Medulla oblongata (tissue), 1 donor: ENCODE measurements around the gene REEP1.
"Not testable (repeated sequence)": the region's sequence is repeated elsewhere in the genome, so short reads cannot be mapped to it uniquely, and the experiment has no call there.

ENCODE experiments used
- DNase-seq: peaks from one replicate; pipeline ENCODE4 v3.0.0-alpha.2; 2015; ENCODE audit errors: extremely low spot score

The REEP1 gene

DNA sequence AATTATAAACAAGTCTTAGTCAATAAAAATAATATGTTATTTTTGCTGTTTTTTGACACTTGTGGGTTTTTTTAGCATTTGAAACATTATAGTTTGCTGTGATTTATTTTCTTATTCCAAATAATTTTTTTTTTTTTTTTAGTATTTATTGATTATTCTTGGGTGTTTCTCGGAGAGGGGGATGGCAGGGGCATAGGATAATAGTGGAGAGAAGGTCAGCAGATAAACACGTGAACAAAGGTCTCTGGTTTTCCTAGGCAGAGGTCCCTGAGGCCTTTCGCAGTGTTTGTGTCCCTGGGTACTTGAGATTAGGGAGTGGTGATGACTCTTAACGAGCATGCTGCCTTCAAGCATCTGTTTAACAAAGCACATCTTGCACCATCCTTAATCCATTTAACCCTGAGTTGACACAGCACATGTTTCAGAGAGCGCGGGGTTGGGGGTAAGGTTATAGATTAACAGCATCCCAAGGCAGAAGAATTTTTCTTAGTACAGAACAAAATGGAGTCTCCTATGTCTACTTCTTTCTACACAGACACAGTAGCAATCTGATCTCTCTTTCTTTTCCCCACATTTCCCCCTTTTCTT lies 8.5 kb upstream of the REEP1 start:
- not testable (repeated sequence) for DNase-seq

DNA sequence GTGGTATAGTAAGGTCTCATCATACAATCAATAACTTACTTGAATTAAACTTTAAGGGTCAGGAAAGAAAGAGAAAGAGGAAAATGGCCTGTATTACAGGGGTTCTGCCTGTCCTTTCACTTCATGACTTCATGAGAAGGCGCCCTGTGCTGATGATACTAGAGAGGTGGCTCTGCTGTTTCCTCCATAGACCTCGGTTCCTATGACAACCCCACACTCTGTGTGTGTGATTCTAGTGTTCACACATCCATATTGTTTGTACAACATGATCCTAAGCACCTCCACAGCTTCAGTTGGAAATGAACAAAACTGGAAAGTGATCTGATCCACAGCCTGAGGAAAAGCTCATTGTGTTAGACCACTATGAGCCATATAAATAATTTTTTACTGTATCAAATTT lies 7.0 kb upstream of the REEP1 start:
- no peak for DNase-seq

DNA sequence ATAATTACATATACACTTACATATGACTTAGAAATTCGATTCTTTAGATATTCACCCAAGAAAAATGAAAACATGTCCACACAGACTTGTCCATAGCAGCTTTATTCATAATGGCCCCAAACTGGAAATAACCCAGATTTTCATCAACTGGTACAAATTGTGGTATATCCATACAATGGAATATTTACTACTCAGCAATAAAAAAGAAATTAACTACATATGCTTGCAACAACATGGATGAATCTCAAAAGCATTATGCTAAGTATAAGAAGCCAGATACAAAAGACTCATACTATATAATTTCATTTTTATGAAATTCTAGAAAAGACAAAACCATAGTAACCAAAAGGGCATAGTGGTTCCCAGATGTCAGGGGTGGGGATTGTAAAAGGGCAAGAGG lies 5.1 kb upstream of the REEP1 start:
- DNase-seq: no peak

DNA sequence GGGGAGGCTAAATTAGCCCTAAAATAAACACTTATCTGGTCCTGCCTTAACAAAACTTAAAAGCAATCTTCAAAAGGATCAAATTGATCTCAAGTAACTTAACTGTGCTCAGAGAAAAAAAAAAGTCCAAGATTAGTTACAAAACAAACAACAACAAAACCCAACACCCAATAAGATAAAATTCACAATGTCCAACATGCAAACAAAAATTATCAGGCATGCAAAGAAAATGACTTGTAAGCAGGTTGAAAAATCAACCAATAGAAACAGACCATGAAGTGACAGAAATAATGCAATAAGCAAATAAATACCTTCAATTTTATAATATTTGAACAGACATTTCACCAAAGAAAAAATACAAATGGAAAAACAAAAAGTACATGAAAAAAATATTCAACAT lies 4.0 kb upstream of the REEP1 start:
- DNase-seq: no peak

DNA sequence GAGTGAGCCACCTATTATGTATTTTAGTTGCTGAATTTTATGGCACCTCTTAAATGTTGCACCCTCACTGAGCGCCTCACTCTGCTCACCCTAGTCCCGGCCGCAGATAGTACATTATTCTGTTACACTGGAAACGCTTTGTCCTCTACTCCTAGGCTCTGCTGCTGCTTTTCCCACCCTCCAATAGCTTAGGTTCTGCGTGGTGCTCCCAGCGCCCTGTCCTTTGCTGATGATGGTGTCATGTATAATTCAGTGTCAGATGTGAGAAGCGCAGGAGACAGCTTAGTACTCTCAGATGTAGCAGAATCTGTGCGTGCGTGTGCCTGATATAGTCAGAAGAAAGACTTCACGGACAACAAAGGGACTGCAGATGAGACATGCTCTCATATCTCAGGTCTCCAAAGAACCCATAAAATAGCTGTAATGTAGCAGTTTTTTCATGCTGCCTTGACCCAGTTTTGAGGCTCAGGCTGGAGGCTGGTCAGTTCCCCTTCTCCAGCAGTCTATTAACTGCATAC lies 1.4 kb upstream of the REEP1 start:
- no peak for DNase-seq

DNA sequence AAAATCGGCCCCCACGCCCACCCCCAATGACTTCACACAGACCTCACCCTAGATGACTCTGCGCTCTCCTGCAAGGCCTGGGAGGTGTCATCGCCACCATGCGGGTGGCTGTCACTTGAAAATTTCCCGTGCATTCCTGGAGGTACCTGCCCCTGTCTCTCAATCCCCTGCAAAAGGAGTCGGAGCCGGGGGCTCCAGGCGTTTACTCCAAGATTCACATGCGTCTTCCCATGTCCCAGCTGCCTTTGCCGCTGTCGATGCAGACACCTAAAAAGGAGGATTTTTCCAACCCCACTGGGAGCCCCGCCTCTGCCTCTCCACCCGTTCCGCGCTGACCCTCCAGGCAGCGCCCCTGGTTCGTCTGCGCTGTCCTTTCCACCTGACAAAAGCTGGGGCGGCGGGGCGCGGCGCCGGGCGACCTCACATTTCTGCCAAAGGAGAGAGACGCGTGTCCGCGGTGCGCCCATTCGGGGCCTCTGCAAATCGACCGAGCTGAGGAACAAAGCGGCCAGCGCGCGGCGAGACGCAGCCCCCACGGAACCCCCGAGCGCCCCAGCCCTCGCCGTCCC lies 667 bp downstream of the REEP1 start:
- no peak for DNase-seq

DNA sequence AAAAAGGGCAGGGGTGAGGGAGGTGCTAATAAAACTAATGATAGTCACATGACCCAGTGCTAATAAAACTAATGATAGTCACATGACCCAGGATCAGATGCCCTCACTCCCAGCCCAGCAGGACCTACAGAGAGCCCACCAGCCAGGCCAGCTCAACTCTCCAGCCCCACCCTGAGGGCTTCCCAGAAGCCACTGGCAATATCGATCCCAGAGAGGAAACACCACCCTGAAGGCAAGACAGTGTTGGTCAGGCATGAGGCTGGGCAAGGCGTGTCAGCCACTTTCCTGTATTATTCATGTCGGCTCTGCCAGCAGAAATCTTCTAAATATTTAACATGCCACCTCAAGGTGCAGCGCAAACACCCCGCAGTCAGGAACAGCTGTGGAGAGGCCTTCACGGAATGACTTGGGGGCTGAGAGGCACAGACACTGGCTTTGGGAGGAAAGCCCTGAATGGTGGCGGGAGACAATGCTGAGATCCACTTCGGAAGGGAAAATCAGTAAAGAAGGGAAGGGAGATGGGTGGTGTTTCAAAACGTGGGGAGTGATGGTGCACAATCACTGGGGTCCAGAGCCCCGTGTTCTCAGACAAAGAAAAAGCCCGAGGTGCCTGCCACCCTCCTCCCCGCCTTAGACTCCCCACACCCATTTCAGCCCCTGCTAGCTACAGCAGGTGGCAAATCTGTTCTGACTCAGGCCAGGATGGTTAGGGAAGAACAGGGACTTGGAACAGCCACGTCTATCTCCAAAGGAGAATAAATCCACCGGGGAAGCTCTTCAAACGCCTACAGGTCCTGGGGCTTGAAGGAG lies 1.4 kb downstream of the REEP1 start:
- DNase-seq: no peak

DNA sequence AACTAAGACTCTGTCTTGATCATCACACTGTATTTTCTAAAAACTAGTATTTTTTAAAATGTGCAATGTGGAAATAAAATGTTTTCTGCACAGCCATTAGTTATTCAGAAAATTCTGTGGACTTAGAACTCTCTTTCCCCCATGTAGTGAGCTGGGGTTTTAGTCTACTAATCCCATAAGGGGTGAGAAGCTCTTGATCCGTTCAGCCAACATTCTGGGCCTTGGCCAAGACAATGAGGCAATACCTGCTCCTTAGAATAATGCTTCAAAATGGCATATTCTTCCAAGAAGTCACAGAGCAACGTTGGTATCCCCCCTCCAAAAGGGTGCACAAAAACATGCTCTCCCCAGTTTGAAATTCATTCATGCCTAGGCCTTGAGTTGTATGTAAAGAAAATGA lies 4.0 kb downstream of the REEP1 start:
- DNase-seq: no peak

DNA sequence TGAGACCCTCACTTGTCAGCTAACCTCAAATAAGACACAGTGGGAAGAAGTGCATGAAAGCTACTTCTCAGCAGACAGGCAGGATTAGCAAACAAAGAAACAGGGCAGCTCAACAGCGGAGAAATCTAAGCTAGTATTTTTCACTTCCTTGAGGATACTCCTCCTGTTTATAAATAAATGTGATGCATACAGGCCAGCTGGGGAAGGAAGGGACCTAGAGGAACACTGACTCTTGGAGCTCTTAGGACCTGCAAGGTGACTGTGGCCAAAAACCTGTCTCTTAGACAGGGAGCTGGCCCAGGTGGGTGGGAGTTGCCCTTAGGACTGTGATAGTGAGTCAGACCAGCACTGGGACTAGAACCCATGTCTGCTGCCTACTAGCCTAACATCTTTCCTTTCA lies 4.8 kb downstream of the REEP1 start:
- no peak for DNase-seq

DNA sequence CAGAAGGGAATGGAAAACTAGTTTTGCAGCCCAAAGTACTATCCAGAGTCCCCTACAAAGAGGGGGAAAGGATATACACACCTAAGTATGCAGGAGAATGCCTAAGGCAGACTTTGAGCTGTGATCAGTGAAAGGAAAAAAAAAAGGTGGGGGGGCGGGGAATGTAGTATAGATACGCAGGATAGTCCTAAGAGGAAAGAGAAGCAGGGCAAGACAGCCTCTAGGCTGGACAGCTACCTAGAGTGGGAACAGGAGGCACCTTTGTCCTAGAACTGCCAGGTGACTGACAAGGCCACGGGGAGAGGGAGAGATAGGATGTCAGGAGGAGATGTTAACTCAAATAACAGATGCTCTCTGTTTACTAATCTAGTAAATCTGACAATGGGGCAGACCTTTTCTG lies 6.0 kb downstream of the REEP1 start:
- no peak for DNase-seq

DNA sequence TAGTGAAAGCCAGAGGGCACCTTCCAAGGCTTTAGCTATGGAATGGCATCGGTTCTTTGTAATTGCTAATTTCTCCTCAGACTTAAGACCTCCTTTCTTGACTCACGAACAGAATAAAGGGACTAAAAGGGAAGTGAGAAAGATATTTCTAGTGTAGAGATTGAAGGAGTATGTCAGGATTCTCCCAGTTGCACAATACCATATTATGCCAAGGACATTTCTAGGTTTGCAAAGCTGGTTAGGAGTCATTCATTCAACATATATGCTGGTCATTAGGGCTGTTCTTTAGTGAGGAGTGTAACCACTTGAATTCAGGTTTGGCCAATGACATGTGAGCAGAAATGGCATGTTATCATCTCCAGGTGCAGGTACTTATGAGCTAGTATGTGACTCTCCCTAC lies 7.4 kb downstream of the REEP1 start:
- no peak for DNase-seq

DNA sequence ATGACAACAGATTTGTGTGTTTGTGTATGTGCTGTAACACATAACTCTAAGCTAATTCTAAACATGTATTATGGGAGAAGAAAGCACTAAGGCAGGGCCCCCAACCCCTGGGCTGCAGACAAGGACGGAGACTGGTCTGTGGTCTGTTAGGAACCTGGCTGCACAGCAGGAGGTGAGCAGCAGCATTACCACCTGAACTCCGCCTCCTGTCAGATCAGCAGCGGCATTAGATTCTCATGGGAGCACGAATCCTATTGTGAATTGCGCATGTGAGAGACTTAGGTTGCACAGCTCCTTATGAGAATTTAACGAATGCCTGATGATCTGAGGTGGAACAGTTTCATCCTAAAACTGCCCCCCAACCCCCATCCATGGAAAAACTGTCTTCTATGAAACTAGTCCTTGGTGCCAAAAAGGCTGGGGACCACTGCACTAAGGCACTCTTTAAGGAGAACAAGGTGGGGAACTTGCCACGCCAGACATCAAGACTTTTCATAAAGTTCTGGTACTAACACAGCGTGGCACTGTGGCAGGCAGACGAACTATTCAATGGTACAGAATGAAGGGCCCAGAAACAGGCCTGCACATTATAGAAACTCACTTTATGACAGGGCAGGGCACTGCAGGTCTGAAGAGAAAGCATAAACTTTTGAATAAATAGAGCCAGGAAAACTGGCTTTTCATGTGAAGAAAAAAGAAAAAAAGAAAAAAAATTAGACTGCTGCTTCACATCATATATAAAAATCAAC lies 14.0 kb downstream of the REEP1 start:
- DNase-seq: no peak

DNA sequence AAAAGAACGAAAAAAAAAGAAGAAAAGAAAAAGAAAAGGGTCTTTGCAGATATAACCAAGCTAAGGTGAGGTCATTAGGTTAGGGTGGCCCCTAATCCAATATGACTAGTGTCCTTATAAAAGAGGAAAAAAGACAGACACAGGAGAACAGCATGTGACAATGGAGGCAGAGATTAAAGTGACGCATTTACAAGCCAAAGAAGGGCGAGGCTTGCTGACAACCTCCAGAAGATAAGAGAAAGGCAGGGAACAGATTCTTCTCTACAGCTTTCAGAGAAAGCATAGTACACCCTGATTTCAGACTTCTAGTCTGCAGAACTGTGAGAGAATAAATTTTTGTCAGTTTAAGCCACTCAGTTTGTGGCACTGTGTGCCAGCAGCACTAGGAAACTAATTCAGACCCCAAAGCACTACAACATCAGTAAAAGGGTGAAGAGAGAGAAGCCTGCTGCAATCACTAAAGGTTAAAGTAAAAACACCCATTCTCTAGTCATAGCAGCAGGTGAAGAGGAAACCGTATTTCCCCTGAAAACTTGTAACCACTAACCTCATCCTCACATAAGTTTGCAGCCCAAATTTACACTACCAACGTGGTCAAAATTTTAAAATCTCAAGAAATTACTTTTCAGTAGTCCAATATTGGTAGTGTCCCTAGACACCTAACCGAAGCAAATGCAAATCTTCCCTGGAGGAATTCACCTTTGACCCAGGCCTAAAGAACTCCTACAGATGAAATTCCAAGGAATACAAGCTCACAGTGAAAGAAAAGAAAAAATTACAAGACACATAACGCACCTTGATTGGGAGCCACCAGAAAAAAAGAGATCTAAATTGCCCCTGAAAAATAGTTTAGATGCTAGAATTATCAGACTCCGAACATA lies 17.5 kb downstream of the REEP1 start:
- DNase-seq: no peak

DNA sequence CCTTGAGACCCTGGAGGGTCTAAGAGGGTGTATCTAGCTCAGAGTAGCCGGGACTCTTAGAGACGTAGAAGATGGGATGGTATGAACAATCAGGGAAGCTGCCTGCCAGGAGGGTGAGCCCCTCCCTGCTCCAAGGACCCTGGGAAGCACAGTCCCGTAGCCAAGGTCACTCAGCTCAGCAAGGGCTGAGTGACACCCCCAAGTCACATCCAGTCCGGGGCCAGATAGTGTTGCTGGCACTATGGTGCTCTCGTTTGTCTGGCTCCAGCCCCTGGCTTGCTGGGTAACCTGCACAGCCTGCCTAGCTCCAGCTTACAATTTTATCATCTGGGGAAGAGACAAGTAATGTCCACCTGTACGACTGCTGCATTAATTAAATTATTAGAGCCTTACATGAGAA lies 22.3 kb downstream of the REEP1 start:
- no peak for DNase-seq

DNA sequence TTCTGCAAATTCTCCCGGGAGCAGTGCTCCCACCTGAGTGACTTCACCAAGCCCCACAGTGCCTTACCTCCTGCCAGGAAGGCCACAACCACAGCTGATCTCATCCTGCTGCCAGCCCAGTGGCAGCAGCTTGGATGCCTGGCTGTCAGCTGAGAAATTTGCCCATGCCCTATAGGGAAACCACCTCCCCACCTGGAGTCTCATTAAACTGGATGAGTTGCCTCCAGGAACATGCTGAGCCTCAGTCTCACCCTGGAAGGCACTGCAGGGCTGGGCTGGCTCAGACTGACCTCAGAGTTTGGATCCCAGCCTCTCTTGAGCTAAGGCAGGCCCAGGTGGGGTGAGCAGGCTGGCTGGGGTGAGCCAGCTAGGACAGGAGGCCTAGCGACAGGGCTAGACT lies 23.3 kb downstream of the REEP1 start:
- DNase-seq: no peak

DNA sequence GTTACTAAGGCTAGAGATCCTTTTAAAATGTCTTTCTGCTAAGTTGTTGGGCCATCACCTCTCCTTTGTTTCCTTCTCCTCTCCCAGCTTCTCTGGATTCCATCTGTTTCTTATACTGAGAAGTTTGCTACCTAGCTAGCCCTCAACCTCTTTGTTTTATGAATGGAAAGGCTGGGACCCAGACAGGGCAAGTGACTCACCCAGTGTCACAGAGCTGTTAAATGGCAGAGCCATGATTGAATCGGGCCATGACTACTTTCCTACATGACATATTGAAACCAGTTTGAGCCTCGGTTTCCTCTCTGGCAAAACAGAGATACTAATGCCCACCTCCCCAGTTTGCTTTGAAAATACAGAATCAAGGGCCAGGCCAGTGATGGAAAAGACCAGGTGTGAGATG lies 24.1 kb downstream of the REEP1 start:
- no peak for DNase-seq

DNA sequence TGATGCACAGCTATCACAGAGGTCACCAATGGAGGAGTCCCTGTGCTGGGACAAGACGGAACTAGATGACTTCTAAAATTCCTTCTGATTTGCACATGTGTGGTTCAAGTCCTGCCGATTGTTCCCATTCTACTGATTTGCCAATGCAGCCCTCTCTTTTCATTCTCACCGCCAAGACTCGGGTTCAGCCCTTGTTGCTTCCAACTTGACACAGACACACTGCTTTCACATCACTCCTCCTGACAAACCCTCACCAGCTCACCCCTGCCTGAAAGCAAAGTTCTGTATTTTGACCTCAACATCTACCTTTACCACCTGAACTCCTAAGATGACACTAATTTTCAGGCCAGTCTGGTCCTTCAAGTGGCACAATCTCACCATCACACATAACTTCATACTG lies 25.5 kb downstream of the REEP1 start:
- no peak for DNase-seq

DNA sequence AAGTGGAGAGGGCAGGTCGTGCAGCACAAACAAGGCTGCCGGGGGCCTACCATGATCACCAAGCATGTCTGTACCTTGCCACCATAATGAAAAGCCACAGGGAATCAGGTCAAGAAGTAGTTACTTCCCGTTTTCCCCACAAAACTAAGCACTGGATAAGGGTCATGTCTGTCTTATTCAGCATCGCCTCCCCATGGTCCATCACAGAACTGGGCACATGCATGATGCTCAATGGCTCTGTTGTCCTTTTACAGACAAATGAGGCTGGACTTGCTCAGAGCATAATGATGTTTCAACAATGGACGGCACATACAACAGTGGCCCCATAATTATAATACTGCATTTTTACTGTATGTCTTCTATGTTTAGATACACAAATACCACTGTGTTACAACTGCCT lies 27.5 kb downstream of the REEP1 start:
- no peak for DNase-seq

DNA sequence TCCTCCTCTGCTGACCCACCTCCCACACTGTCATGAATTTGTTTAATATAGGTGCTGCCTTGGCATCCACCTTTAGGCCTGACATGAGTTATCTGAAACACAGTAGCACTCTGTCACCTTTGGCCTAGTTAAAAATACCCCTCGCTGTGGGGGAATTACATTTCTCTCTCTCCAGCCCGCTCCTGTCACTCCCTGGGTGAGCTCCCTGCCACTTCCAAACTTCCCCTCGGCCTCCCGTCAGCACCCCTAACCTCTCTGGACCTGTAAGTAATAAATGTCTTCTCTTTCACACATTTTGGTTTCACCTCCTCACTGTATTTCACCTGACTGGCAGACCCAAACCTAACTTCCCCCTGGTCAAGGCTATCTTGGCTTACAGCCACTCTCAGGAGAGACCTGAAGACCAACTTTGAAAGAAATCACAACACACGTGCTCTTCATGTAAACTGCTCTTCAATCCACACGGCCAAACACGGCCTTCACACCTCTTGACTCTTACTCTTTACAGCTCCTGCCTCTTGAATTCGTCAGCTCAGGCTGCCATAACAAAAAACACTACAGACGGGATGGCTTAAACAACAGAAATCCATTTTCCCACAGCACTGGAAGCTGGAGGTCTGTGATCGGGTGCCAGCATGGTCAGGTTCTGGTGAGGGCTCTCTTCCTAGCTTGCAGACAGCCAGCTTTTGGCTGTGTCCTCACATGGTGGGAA lies 28.3 kb downstream of the REEP1 start:
- no peak for DNase-seq

DNA sequence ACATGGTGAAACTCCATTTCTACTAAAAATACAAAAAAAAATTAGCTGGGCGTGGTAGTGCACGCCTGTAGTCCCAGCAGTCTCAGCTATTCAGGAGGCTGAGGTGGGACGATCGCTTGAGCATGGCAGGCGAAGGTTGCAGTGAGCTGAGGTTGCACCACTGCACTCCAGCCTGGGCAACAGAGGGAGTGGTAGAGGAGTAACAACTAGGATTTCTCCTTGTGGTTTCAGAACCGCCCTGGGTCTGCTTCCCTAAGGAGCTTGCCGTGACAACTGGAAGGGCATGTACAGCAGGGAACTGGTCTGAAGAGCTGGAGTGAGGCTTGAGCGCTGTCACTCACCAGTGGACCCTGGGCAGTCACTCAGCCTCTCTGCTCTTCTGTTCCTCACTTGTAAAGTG lies 29.1 kb downstream of the REEP1 start:
- no peak for DNase-seq

DNA sequence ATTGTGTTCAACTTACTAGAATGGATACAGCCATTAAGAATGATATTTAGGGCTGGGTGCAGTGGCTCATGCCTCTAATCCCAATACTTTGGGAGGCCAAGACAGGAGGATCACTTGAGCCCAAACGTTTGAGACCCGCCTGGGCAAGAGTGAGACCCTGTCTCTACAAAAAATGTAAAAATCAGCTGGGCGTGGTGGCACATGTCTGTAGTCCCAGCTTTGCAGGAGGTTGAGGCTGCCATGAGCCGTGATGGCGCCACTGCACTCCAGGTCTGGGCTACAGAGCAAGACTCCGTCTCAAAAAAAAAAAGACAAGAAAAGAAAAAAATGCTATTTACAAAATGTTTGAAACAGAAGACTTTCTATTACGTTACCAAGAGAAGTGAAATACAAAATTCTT lies 30.0 kb downstream of the REEP1 start:
- DNase-seq: no peak
